H1 (cell line): ENCODE results near the gene TIMM8A. TPM values are rescaled to one million over a fixed set of nuclear protein-coding genes. Genes with fewer than 3 reads are reported as not detected.

Source experiments
- CTCF ChIA-PET: fragments of 300-600 bp; sonication (Branson Sonifier 250); formaldehyde crosslinking; loops from one replicate; lab custom pipeline; 2021; ENCODE audit not compliant: partially characterized antibody; lab: Charles Lee
- POLR2A ChIA-PET: fragments of 300-600 bp; sonication (Branson Sonifier 250); formaldehyde crosslinking; loops from one replicate; lab custom pipeline; 2021; ENCODE audit warnings: inconsistent platforms; ENCODE audit not compliant: partially characterized antibody; lab: Charles Lee
- DNase-seq, 2 experiments: peaks; one replicate each; pipeline versions ENCODE4 v3.0.0 to v3.0.0-alpha.2; 2010 to 2022; ENCODE audit warnings: low spot score in 2 of 2, low read depth in 1 of 2, mixed read lengths in 1 of 2
- FAIRE-seq: peaks from 2 replicates; lab custom pipeline; 2011; peaks lifted over from hg19 to GRCh38; lab: Jason Lieb, UNC
- H2AFZ ChIP-seq: 2 replicates; pipeline ENCODE4 v1.8.1; 2012; ENCODE audit warnings: low read length, inconsistent platforms
- H2AK5ac ChIP-seq: 2 replicates; pipeline ENCODE4 v1.6.1; 2013; ENCODE audit warnings: low read depth, low read length
- H2BK120ac ChIP-seq: replicated peaks from 2 replicates; pipeline ENCODE3; 2013; ENCODE audit warnings: low read depth, low read length, inconsistent platforms
- H2BK12ac ChIP-seq: 2 replicates; pipeline ENCODE4 v1.6.1; 2013; ENCODE audit warnings: low read depth, low read length
- H2BK15ac ChIP-seq: 2 replicates; pipeline ENCODE4 v1.6.1; 2013; ENCODE audit warnings: low read length
- H2BK20ac ChIP-seq: 2 replicates; pipeline ENCODE4 v1.6.1; 2013; ENCODE audit warnings: low read length
- H2BK5ac ChIP-seq: 2 replicates; pipeline ENCODE4 v1.6.1; 2013; ENCODE audit warnings: low read depth, low read length
- H3K14ac ChIP-seq: 2 replicates; pipeline ENCODE4 v1.6.1; 2013; ENCODE audit warnings: inconsistent platforms; ENCODE audit not compliant: insufficient read length
- H3K18ac ChIP-seq: 2 replicates; pipeline ENCODE4 v1.6.1; 2013; ENCODE audit warnings: low read length; ENCODE audit errors: extremely low read depth
- H3K23ac ChIP-seq: 2 replicates; pipeline ENCODE4 v1.6.1; 2013; ENCODE audit warnings: inconsistent platforms; ENCODE audit not compliant: insufficient read length
- H3K23me2 ChIP-seq: 2 replicates; pipeline ENCODE4 v1.6.1; 2013; ENCODE audit warnings: low read depth, low read length
- H3K27ac ChIP-seq: 2 replicates; pipeline ENCODE4 v1.6.1; 2011; ENCODE audit warnings: low read depth, low read length, inconsistent platforms
- H3K27me3 ChIP-seq, 4 experiments: replicated peaks in 1 of 4; 1 replicate in 1 of 4; 2 replicates in 3 of 4; pipeline versions ENCODE4 v1.6.1 to v1.8.1; 2011 to 2013; ENCODE audit warnings: low read length in 3 of 4, mild to moderate bottlenecking in 3 of 4, inconsistent platforms in 2 of 4, mixed read lengths in 2 of 4, moderate library complexity in 1 of 4; ENCODE audit not compliant: control insufficient read depth in 3 of 4, insufficient read depth in 3 of 4; ENCODE audit errors: extremely low read depth in 1 of 4
- H3K36me3 ChIP-seq, 4 experiments: 2 replicates each; pipeline versions ENCODE4 v1.6.1 to v1.8.1; 2011 to 2013; ENCODE audit warnings: mild to moderate bottlenecking in 4 of 4, low read length in 3 of 4, moderate library complexity in 2 of 4, control low read depth in 1 of 4, inconsistent platforms in 1 of 4; ENCODE audit not compliant: insufficient read depth in 4 of 4, control insufficient read depth in 2 of 4
- H3K4ac ChIP-seq: replicated peaks from 2 replicates; pipeline ENCODE3; 2013; ENCODE audit warnings: low read length, low read depth, mixed read lengths, inconsistent platforms; ENCODE audit not compliant: insufficient read length
- H3K4me1 ChIP-seq, 4 experiments: replicated peaks in 1 of 4; 1 replicate in 1 of 4; 2 replicates in 3 of 4; pipeline versions ENCODE4 v1.6.1 to v1.8.1; 2011 to 2013; ENCODE audit warnings: low read length in 3 of 4, inconsistent platforms in 2 of 4, mixed read lengths in 1 of 4; ENCODE audit not compliant: insufficient read depth in 4 of 4, control insufficient read depth in 3 of 4
- H3K4me2 ChIP-seq, 2 experiments: 2 replicates each; pipeline versions ENCODE4 v1.6.1 to v1.8.1; 2011 to 2013; ENCODE audit warnings: low read depth in 2 of 2, low read length in 2 of 2, control low read depth in 1 of 2, inconsistent platforms in 1 of 2, mild to moderate bottlenecking in 1 of 2; ENCODE audit not compliant: insufficient read depth in 1 of 2
- H3K4me3 ChIP-seq, 4 experiments: fragments of 200-600, 300-600 bp in 1 of 4; sonication (generic), shearing (Covaris generic), sonication (Bioruptor Twin) in 1 of 4; 2 replicates each; pipeline versions ENCODE4 v1.5.1 to v1.8.1; 2011 to 2016; ENCODE audit warnings: low read length in 4 of 4, low read depth in 3 of 4, control low read depth in 2 of 4, inconsistent platforms in 2 of 4, mild to moderate bottlenecking in 2 of 4, mixed read lengths in 1 of 4, moderate library complexity in 1 of 4; ENCODE audit not compliant: insufficient read depth in 2 of 4; ENCODE audit errors: extremely low read depth in 1 of 4
- H3K56ac ChIP-seq: replicated peaks from 2 replicates; pipeline ENCODE3; 2013; ENCODE audit warnings: low read depth, mild to moderate bottlenecking, mixed read lengths, low read length, inconsistent platforms; ENCODE audit not compliant: insufficient read length
- H3K79me1 ChIP-seq: 2 replicates; pipeline ENCODE4 v1.6.1; 2013; ENCODE audit warnings: low read depth, low read length, control low read depth
- H3K79me2 ChIP-seq, 2 experiments: 2 replicates each; pipeline versions ENCODE4 v1.6.1 to v1.8.1; 2012 to 2013; ENCODE audit warnings: low read length in 2 of 2, mild to moderate bottlenecking in 2 of 2, inconsistent platforms in 1 of 2; ENCODE audit not compliant: insufficient read depth in 2 of 2, control insufficient read depth in 1 of 2
- H3K9ac ChIP-seq, 4 experiments: replicated peaks in 1 of 4; 1 replicate in 1 of 4; 2 replicates in 3 of 4; pipeline versions ENCODE4 v1.6.1 to v1.8.1; 2011 to 2013; ENCODE audit warnings: low read depth in 3 of 4, low read length in 3 of 4, control low read depth in 2 of 4, mild to moderate bottlenecking in 2 of 4, moderate library complexity in 2 of 4, inconsistent platforms in 1 of 4; ENCODE audit errors: extremely low read depth in 1 of 4
- H3K9me3 ChIP-seq, 2 experiments: 2 replicates each; pipeline versions ENCODE4 v1.6.1 to v1.8.1; 2012 to 2013; ENCODE audit warnings: mild to moderate bottlenecking in 2 of 2, moderate library complexity in 2 of 2, control low read depth in 1 of 2, inconsistent platforms in 1 of 2, low read depth in 1 of 2, low read length in 1 of 2, mixed read lengths in 1 of 2; ENCODE audit not compliant: insufficient read depth in 2 of 2
- H4K20me1 ChIP-seq, 2 experiments: replicated peaks in 1 of 2; 2 replicates each; pipeline versions ENCODE3 to v1.8.1; 2011 to 2013; ENCODE audit warnings: inconsistent platforms in 2 of 2, low read length in 2 of 2, mild to moderate bottlenecking in 1 of 2; ENCODE audit not compliant: insufficient read depth in 2 of 2, control insufficient read depth in 1 of 2
- H4K5ac ChIP-seq: 2 replicates; pipeline ENCODE4 v1.6.1; 2013; ENCODE audit warnings: low read length, low read depth, mixed read lengths, inconsistent platforms; ENCODE audit not compliant: insufficient read length
- H4K8ac ChIP-seq: 2 replicates; pipeline ENCODE4 v1.8.0; 2013; ENCODE audit warnings: mild to moderate bottlenecking, moderate library complexity, low read length, inconsistent platforms; ENCODE audit not compliant: insufficient read depth; ENCODE audit errors: extremely low read depth
- H4K91ac ChIP-seq: replicated peaks from 2 replicates; pipeline ENCODE3; 2013; ENCODE audit warnings: low read length, mixed read lengths, inconsistent platforms; ENCODE audit not compliant: insufficient read length
- ASH2L ChIP-seq: fragments of 200-600, 300-600 bp; sonication (generic); IDR thresholded peaks from one replicate; pipeline ENCODE4 v1.7.1; 2017; ENCODE audit warnings: low read length
- CBX5 ChIP-seq: fragments of 300-800, 300-1000 bp; sonication (generic); IDR thresholded peaks from 2 replicates; pipeline ENCODE4 v1.7.1; 2016; ENCODE audit warnings: antibody characterized with exemption, low read length, low read depth
- CBX8 ChIP-seq: fragments of 300-800, 300-1000 bp; sonication (generic); IDR thresholded peaks from 2 replicates; pipeline ENCODE4 v1.7.1; 2016; ENCODE audit warnings: low read depth, low read length, borderline replicate concordance
- CHD2 ChIP-seq: IDR thresholded peaks from 2 replicates; pipeline ENCODE4 v1.6.1; 2012; ENCODE audit warnings: low read length, improper control_type of control experiment
- CREB1 ChIP-seq: IDR thresholded peaks from 2 replicates; pipeline ENCODE4 v1.6.1; 2012; ENCODE audit warnings: inconsistent platforms
- GTF2F1 ChIP-seq: IDR thresholded peaks from 2 replicates; pipeline ENCODE4 v1.6.1; 2012; ENCODE audit warnings: low read depth, low read length, improper control_type of control experiment, borderline replicate concordance
- HDAC6 ChIP-seq: IDR thresholded peaks from one replicate; pipeline ENCODE4 v1.7.1; 2012; ENCODE audit warnings: low read depth, mild to moderate bottlenecking, inconsistent platforms, low read length, moderate library complexity
- PHF8 ChIP-seq: fragments of 200-600 bp; sonication (generic); conservative IDR thresholded peaks from 2 replicates; pipeline ENCODE4 v1.7.1; 2012; ENCODE audit warnings: low read depth, mild to moderate bottlenecking, inconsistent platforms, low read length, moderate library complexity
- POU5F1 ChIP-seq: IDR thresholded peaks from 2 replicates; pipeline ENCODE4 v1.6.1; 2011; ENCODE audit warnings: low read depth, mild to moderate bottlenecking, low read length, moderate library complexity
- RXRA ChIP-seq: IDR thresholded peaks from 2 replicates; pipeline ENCODE4 v1.6.1; 2011; ENCODE audit warnings: low read depth, mild to moderate bottlenecking, low read length, moderate library complexity; ENCODE audit not compliant: insufficient read depth
- WGBS, 2 experiments: shearing (Covaris generic) in 1 of 2; methylation state at CpG; one replicate each; pipeline versions ENCODE4 v1.1.6 to v1.1.7; 2013 to 2015; ENCODE audit warnings: low lambda C conversion rate in 2 of 2, mixed read lengths in 2 of 2, inconsistent platforms in 1 of 2, low coverage in 1 of 2, missing lambda C conversion rate in 1 of 2; ENCODE audit not compliant: insufficient replicate concordance in 2 of 2, insufficient coverage in 1 of 2, insufficient read length in 1 of 2; ENCODE audit errors: extremely low coverage in 1 of 2, missing lambda C conversion rate in 1 of 2; 5-methylcytosine and 5-hydroxymethylcytosine counted together
- polyA plus RNA-seq, 7 experiments: library from polyadenylated mRNA; depleted of rRNA in 3 of 7; stranded (reverse) in 5 of 7; unstranded in 2 of 7; fragments of >200 nt in 5 of 7; fragments of 200-250 nt in 2 of 7; gene quantifications; 1 replicate in 5 of 7; 2 replicates in 1 of 7; 4 replicates in 1 of 7; pipeline versions ENCODE4 v1.2.1 to v1.2.3, GENCODE V29; 2011 to 2013; ENCODE audit warnings: missing spikeins in 2 of 7, mixed read lengths in 2 of 7
- total RNA-seq: library from RNA; stranded (reverse); fragmentation: NEBNext Ultra II Directional; extraction: Animal tissue kit (Norgen Biotek cat#: 25700); gene quantifications from 2 replicates; pipeline ENCODE4 v1.2.1, GENCODE V29; 2021
- TF ChIP-seq, protein P1 (sequence below): IDR thresholded peaks from 2 replicates; pipeline ENCODE4 v1.6.1; 2012; ENCODE audit warnings: low read length, inconsistent platforms
- TF ChIP-seq, protein P2 (sequence below): IDR thresholded peaks from 2 replicates; pipeline ENCODE4 v1.6.1; 2011; ENCODE audit warnings: low read length, improper control_type of control experiment

Gene TIMM8A
- total and polyA plus RNA-seq, 2 of the 8 experiments (the other 6 are each of a cell fraction or from before 2014, with no cell fraction given) = 16.1 to 38.1 TPM

DNA sequence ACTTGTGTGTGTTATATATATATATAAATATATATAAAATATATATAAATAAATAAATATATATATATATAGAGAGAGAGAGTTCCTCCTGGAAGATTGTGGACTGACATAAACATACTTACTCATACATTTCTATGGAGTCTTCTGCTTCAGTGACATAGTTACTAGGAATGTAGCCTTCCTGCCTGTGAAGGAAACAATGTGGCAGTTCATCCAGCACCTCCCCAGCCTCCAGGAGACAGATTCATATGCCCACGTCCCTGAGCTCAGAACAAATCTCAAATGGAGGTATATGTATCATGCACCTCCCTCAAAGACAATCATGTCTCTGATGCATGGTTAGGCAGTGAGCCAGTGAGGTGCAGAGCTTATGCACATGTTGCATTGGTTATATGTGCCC, 11.4 kb upstream of the TIMM8A start:
- Histone ChIP-seq H3K9me3 (no peaks in the 10 kb centered on the region), H2BK12ac (no peak overlapping the region), H3K27me3 (no peaks in the 10 kb centered on the region), H3K56ac (no peak overlapping the region), H3K18ac (no peak overlapping the region), H2BK15ac (no peak overlapping the region), H3K4me2 (no peak overlapping the region), H2AFZ (no peak overlapping the region), H3K9ac (no peak overlapping the region), H3K79me2 (no peaks in the 10 kb centered on the region), H4K5ac (no peak overlapping the region), H3K14ac (no peak overlapping the region), H4K8ac (no peak overlapping the region), H2BK20ac (no peak overlapping the region), H4K91ac (no peak overlapping the region), H3K4ac (no peak overlapping the region), H3K36me3 (no peaks in the 10 kb centered on the region), H2BK120ac (no peak overlapping the region), H3K23me2 (no peaks in the 10 kb centered on the region), H2AK5ac (no peak overlapping the region), H3K4me1 (no peaks in the 10 kb centered on the region), H4K20me1 (no peaks in the 10 kb centered on the region), H3K79me1 (no peaks in the 10 kb centered on the region), H3K23ac (no peak overlapping the region), H3K4me3 (no peak overlapping the region), H3K27ac (no peak overlapping the region), H2BK5ac (no peak overlapping the region)
- POLR2A ChIA-PET = interaction anchor here (1.5 kb wide), 1 partner anchor 31 kb away, joined by 5 read pairs; the partner anchor contains the start of gene RPL36A
- 100% methylated on average over 1 of the region's 1 CpG; no CpG with 5 or more reads in 1 of the 2 experiments for WGBS, 2 experiments
- CTCF ChIA-PET = interaction anchor here (0.7 kb wide), 1 partner anchor 24 kb away, joined by 3 read pairs; no protein-coding TSS in a partner anchor
- FAIRE-seq (no peak), DNase-seq (no peak)
- no peak for TF ChIP-seq HDAC6
- no peak for TF ChIP-seq ASH2L
- TF ChIP-seq RXRA = no peak
- TF ChIP-seq POU5F1 = no peak
- TF ChIP-seq CREB1 = no peak
- TF ChIP-seq PHF8 = no peak
- no peak for TF ChIP-seq CBX8
- TF ChIP-seq, protein P1, sequence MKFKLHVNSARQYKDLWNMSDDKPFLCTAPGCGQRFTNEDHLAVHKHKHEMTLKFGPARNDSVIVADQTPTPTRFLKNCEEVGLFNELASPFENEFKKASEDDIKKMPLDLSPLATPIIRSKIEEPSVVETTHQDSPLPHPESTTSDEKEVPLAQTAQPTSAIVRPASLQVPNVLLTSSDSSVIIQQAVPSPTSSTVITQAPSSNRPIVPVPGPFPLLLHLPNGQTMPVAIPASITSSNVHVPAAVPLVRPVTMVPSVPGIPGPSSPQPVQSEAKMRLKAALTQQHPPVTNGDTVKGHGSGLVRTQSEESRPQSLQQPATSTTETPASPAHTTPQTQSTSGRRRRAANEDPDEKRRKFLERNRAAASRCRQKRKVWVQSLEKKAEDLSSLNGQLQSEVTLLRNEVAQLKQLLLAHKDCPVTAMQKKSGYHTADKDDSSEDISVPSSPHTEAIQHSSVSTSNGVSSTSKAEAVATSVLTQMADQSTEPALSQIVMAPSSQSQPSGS = no peak
- TF ChIP-seq, protein P2, sequence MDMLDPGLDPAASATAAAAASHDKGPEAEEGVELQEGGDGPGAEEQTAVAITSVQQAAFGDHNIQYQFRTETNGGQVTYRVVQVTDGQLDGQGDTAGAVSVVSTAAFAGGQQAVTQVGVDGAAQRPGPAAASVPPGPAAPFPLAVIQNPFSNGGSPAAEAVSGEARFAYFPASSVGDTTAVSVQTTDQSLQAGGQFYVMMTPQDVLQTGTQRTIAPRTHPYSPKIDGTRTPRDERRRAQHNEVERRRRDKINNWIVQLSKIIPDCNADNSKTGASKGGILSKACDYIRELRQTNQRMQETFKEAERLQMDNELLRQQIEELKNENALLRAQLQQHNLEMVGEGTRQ = no peak
- TF ChIP-seq CHD2 = no peak
- no peak for TF ChIP-seq CBX5
- no peak for TF ChIP-seq GTF2F1
